MM.1S (cell line): ENCODE data around the gene MEGF11.

Source experiments
- EZH2phosphoT487 ChIP-seq: fragments of 300-600 bp; sonication (generic); IDR thresholded peaks from 2 replicates; pipeline ENCODE4 v1.6.1; 2018; ENCODE audit warnings: antibody characterized with exemption, low read length
- TF ChIP-seq, protein P1 (sequence below): fragments of 300-600 bp; sonication (generic); IDR thresholded peaks from 2 replicates; pipeline ENCODE4 v1.5.1; 2016; ENCODE audit warnings: antibody characterized with exemption, low read length, mixed read lengths

DNA sequence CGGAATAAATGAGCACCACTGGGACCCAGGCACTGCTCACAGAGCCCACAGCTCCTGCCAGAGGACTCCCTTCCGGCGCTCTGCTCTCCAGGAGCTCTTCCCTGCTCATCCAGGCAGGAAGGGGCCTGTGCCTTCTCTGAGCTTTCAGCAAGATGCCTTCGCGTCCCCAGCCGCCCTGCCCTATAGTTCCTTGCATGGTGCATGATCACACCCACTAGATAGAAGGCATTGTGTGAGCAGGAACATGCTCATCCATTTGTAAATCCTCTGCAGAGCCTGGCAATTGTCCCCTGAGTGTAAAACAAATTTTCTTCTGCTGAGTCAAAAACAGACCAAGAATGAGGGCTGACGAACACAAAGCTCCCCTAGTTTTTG is 181.6 kb downstream of the MEGF11 start:
- TF ChIP-seq, protein P1, sequence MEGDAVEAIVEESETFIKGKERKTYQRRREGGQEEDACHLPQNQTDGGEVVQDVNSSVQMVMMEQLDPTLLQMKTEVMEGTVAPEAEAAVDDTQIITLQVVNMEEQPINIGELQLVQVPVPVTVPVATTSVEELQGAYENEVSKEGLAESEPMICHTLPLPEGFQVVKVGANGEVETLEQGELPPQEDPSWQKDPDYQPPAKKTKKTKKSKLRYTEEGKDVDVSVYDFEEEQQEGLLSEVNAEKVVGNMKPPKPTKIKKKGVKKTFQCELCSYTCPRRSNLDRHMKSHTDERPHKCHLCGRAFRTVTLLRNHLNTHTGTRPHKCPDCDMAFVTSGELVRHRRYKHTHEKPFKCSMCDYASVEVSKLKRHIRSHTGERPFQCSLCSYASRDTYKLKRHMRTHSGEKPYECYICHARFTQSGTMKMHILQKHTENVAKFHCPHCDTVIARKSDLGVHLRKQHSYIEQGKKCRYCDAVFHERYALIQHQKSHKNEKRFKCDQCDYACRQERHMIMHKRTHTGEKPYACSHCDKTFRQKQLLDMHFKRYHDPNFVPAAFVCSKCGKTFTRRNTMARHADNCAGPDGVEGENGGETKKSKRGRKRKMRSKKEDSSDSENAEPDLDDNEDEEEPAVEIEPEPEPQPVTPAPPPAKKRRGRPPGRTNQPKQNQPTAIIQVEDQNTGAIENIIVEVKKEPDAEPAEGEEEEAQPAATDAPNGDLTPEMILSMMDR: no peak
- no peak for TF ChIP-seq EZH2phosphoT487
